HG03378 (cell line): ENCODE measurements around the gene TRAPPC3.

Experiments used
- ATAC-seq: cut with Tn5 transposase; IDR thresholded peaks from one replicate; pipeline ENCODE4 v1.9.1; 2021; ENCODE audit warnings: mild to moderate bottlenecking, moderate library complexity; ENCODE audit not compliant: unreplicated experiment

TRAPPC3 gene

DNA sequence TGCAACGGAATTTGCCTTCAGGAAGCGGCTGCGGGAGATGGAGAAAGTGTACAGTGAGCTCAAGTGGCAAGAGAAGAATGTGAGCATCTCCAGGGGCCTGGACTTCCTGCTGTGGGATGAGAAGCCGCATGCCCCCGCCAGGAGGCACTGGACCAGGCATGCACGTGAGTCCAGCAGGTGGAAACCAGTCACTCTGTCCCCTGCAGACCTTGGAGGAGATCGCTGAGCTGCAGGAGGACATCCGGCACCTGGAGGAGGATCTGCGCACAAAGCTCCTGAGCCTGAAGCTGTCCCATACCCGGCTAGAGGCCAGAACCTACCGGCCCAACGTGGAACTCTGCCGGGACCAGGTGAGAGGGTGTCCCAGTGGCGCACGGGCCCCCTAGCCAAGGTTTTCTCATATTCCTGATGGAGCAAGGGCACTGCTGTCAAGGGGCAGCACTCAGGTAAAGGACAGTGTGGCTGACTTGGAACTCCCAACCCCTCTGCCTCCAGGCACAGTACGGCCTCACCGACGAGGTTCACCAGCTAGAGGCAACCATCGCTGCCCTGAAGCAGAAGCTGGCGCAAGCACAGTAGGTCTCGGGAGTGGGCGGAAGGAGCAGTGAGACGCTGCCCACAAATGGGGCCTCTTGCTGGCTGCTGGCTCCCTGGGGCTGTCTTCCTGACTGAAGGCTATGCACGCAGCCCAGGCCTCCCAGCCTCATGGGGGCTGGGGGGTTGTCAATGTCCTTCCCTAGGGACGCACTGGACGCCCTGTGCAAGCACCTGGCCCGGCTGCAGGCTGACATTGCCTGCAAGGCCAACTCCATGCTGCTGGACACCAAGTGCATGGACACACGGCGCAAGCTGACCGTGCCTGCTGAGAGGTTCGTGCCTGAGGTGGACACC is 61.8 kb downstream of the TRAPPC3 start:
- no peak for ATAC-seq
